Measurements from ENCODE around the gene KRT6A. TPM values are rescaled to one million over a fixed set of nuclear protein-coding genes. Genes with fewer than 3 reads are reported as not detected.

The KRT6A gene
- total and polyA plus RNA-seq, 2 of the 13 experiments (the other 11 are each of a cell fraction or from before 2014, with no cell fraction given): 0.13 TPM; not detected in 1

DNA sequence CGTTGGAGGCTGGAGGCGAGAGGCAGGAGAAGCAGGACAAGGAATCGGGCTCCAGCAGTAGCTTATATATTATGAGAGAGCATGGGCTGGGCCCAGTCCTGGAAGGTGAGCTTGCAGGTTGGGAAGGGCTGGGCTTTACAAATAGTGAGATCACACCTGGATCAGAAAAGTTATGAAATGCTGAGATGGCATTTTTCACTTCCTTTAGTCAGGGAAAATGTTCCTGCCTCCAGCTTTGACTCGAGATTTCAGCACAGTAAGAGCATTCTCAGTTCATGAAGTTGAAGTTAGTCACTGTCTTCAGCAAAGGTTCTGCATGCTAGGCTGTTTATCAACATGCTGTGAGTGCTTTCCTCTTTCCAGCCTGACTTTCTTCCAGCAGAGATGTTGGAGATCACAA is 19.3 kb downstream of the KRT6A start, which contains the start of gene KRT6C:
KRT6C (minus strand) TSS at position 38 of the 400 bp plus-strand sequence. CDS start 68 bp downstream, outside the sequence.
- no peak within 1 kb of the TSS for H3K4me3 ChIP-seq (replicated peaks in 1 of 3; ENCODE audit: insufficient read depth in 1 of 3, low read depth in 2 of 3, low read length in 3 of 3)
- FAIRE-seq (no peak), ATAC-seq (no peak), DNase-seq (ENCODE audit: low spot score) (no peak)
- no peak within 1 kb of the TSS for H3K9ac ChIP-seq (ENCODE audit: insufficient read depth, low read depth, low read length)
- in situ Hi-C loops (cut with HindIII; ENCODE audit: extremely low pct_ligation_motif_present, low pct_unique_long_range_greater_than_20kb) (no loop called here), intact Hi-C loops (cut with micrococcal nuclease; ENCODE audit: unreplicated experiment) (no loop called here)
- H3K27me3 ChIP-seq (ENCODE audit: control insufficient read depth in 1 of 2, insufficient read depth in 2 of 2, low read length in 2 of 2): no peaks in the 10 kb centered on the region; a peak in 1 of 5 replicates
- no peaks in the 10 kb centered on the region for H3K36me3 ChIP-seq (replicated peaks in 1 of 2; ENCODE audit: control insufficient read depth in 1 of 2, insufficient read depth in 2 of 2, low read length in 2 of 2)
- 8% methylated on average over 4 of the region's 4 CpGs for WGBS (ENCODE audit: low lambda C conversion rate)
- POLR2A ChIA-PET: no interaction called here
- TF ChIP-seq, protein P1, sequence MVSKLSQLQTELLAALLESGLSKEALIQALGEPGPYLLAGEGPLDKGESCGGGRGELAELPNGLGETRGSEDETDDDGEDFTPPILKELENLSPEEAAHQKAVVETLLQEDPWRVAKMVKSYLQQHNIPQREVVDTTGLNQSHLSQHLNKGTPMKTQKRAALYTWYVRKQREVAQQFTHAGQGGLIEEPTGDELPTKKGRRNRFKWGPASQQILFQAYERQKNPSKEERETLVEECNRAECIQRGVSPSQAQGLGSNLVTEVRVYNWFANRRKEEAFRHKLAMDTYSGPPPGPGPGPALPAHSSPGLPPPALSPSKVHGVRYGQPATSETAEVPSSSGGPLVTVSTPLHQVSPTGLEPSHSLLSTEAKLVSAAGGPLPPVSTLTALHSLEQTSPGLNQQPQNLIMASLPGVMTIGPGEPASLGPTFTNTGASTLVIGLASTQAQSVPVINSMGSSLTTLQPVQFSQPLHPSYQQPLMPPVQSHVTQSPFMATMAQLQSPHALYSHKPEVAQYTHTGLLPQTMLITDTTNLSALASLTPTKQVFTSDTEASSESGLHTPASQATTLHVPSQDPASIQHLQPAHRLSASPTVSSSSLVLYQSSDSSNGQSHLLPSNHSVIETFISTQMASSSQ (IDR thresholded peaks at IDR 0.05; ENCODE audit: low read depth): no peak
- TF ChIP-seq, protein P1 (CRISPR knock-in tag; IDR thresholded peaks at IDR 0.05; ENCODE audit: borderline replicate concordance): no peak
- no peak for TF ChIP-seq SKI (IDR thresholded peaks at IDR 0.05; ENCODE audit: partially characterized antibody)
- TF ChIP-seq TCF7L2 (IDR thresholded peaks at IDR 0.05; ENCODE audit: low read depth, low read length): no peak
- no peak for TF ChIP-seq SNAPC2 (CRISPR knock-in tag; IDR thresholded peaks at IDR 0.05)
- TF ChIP-seq MAFK (conservative IDR thresholded peaks at IDR 0.05 in 1 of 2, IDR thresholded peaks at IDR 0.05 in 1 of 2; ENCODE audit: low read length in 2 of 2): peak; percentile 92 to 96
- no peak for TF ChIP-seq DNMT1 (CRISPR knock-in tag; IDR thresholded peaks at IDR 0.05)
- TF ChIP-seq MAFF (IDR thresholded peaks at IDR 0.05; ENCODE audit: low read depth, low read length): peak; percentile 95
- TF ChIP-seq, protein P2, sequence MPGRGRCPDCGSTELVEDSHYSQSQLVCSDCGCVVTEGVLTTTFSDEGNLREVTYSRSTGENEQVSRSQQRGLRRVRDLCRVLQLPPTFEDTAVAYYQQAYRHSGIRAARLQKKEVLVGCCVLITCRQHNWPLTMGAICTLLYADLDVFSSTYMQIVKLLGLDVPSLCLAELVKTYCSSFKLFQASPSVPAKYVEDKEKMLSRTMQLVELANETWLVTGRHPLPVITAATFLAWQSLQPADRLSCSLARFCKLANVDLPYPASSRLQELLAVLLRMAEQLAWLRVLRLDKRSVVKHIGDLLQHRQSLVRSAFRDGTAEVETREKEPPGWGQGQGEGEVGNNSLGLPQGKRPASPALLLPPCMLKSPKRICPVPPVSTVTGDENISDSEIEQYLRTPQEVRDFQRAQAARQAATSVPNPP (CRISPR knock-in tag; IDR thresholded peaks at IDR 0.05): no peak
- TF ChIP-seq, protein P3, sequence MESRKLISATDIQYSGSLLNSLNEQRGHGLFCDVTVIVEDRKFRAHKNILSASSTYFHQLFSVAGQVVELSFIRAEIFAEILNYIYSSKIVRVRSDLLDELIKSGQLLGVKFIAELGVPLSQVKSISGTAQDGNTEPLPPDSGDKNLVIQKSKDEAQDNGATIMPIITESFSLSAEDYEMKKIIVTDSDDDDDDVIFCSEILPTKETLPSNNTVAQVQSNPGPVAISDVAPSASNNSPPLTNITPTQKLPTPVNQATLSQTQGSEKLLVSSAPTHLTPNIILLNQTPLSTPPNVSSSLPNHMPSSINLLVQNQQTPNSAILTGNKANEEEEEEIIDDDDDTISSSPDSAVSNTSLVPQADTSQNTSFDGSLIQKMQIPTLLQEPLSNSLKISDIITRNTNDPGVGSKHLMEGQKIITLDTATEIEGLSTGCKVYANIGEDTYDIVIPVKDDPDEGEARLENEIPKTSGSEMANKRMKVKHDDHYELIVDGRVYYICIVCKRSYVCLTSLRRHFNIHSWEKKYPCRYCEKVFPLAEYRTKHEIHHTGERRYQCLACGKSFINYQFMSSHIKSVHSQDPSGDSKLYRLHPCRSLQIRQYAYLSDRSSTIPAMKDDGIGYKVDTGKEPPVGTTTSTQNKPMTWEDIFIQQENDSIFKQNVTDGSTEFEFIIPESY (CRISPR knock-in tag; IDR thresholded peaks at IDR 0.05): no peak
- TF ChIP-seq, protein P4, sequence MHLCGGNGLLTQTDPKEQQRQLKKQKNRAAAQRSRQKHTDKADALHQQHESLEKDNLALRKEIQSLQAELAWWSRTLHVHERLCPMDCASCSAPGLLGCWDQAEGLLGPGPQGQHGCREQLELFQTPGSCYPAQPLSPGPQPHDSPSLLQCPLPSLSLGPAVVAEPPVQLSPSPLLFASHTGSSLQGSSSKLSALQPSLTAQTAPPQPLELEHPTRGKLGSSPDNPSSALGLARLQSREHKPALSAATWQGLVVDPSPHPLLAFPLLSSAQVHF (CRISPR knock-in tag; IDR thresholded peaks at IDR 0.05): no peak
- TF ChIP-seq RFX1 (IDR thresholded peaks at IDR 0.05): no peak
- no peak for TF ChIP-seq ZNF326 (CRISPR knock-in tag; IDR thresholded peaks at IDR 0.05; ENCODE audit: borderline replicate concordance)
- TF ChIP-seq CCAR2 (optimal IDR thresholded peaks at IDR 0.05; ENCODE audit: low read depth, low read length): no peak
- no TSS peak for BruUV-seq (replicated peaks)
- no peaks in the 10 kb centered on the region for H4K20me1 ChIP-seq (ENCODE audit: insufficient read depth, low read length)
- no peaks in the 10 kb centered on the region for H3K79me2 ChIP-seq (ENCODE audit: insufficient read depth, low read length)
- H3K27ac ChIP-seq (ENCODE audit: extremely low read length, insufficient read depth, low read length): no peak within 1 kb of the TSS
- H3K9me3 ChIP-seq (ENCODE audit: low read length): no peaks in the 10 kb centered on the region
- peaks cover 9% of the 10 kb centered on the region for H3K4me1 ChIP-seq (ENCODE audit: insufficient read depth, low read length)
- no peak within 1 kb of the TSS for H3K4me2 ChIP-seq (ENCODE audit: low read depth, low read length)
- no peak within 1 kb of the TSS for H2AFZ ChIP-seq (ENCODE audit: low read length)
- CTCF ChIA-PET (ENCODE audit: low intra/inter-chr PET ratio, low total read pairs): no interaction called here
